GM21786 (cell line): ENCODE results near the gene EML1.

Source experiments
- ATAC-seq: cut with Tn5 transposase; IDR thresholded peaks from one replicate; pipeline ENCODE4 v1.9.1; 2021; ENCODE audit not compliant: unreplicated experiment

Gene EML1

DNA sequence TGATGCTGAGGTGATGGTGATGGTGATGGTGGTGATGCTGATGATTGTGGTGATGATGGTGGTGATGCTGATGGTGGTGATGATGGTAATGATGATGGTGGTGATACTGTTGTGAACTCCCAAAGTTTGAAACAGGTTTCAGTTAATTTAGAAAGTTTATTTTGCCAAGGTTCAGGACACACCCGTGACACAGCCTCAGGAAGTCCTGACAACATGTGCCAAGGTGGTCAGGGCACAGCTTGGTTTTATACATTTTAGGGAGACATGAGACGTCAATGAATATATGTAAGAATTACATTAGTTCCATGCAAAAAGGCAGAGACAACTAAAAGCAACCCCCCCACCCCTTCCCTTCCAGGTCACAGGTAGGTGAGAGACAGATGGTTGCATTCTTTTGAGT, 159.2 kb downstream of the EML1 start:
- no peak for ATAC-seq

DNA sequence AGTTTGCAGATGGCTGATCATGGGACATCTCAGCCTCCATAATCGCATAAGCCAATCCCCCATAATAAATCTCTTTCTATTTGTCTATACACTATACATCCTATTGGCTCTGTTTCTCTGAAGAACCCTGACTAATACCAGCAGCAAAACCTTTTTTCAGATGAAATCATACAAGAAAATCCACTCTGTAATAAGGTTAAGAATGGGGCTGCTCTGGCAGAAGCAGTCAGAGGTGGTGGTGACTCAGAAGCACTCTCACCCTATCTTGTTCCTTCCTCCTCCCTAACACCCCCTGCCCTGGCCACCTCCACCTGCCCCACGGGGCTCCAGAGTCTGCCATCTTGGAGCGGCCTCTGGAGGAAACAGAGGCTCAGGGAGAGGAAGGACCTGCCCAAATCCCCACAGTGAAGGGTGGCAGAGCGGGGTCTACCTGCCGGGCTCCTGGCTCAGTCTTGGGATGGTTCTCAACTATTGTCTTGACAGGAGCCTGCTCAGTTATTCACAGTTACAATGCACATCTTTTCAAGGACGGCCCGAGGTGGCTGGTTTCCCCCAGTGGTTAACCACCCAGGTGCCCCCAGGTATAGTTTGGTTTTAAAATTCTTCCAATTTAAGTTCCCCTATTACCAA, 162.7 kb downstream of the EML1 start:
- ATAC-seq: no peak

DNA sequence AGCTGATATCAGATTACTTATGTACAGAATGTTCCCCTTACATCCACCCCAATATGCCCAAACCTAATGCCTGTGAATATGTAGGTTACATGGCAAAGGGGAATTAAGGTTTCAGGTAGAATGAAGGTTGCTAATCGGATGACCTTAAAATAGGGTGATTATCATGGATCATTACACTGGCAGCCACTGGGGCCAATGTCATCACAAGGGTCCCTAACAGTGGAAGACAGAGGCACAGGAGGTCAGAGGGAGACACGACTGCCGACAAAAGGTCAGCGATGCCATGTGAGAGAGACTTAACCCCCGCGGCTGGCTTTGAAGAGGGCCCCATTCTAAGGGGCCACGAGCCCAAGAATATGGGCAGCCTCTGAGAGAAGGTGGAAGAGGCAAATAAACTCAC, 165.2 kb downstream of the EML1 start:
- no peak for ATAC-seq

DNA sequence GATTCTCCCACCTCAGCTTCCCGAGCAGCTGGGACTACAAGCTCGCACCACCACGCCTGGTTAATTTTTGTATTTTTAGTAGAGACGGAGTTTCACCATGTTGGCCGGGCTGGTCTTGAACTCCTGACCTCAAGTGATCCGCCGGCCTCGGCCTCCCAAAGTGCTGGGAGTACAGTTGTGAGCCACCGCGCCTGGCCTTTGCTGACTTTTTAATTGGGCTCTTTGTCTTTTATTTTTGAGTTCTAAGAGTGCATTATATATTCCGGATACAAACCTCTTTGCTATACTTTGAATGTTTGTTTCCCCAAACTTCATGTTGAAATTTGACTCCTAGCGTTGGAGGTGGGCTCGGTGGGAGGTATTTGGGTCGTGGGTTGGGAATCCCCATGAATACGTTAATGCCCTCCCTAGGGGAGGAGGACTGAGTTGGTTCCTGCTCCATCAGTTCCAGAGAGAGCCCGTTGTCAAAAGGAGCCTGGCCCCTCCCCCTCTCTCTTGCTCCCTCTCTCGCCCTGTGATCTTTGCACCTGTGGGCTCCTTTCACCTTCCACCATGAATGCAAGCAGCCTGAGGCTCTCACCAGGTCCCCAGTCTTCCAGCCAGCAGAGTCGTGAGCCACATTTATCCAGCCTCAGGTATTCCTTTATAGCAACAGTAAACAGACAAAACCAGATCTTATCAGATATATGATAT, 168.8 kb downstream of the EML1 start:
- no peak for ATAC-seq

DNA sequence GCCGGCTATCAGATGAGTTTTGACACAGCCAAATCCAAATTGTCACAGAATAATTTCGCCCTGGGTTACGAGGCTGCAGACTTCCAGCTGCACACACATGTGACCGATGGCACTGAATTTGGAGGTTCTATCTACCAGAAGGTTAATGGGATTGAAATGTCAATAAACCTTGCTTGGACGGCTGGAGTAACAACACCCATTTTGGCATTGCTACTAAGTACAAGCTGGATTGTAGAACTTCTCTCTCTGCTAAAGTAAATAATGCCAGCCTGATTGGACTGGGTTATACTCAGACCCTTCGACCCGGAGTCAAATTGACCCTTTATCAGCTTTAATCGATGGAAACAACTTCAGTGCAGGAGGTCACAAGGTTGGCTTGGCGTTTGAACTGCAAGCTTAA, 171.8 kb downstream of the EML1 start:
- ATAC-seq: no peak

DNA sequence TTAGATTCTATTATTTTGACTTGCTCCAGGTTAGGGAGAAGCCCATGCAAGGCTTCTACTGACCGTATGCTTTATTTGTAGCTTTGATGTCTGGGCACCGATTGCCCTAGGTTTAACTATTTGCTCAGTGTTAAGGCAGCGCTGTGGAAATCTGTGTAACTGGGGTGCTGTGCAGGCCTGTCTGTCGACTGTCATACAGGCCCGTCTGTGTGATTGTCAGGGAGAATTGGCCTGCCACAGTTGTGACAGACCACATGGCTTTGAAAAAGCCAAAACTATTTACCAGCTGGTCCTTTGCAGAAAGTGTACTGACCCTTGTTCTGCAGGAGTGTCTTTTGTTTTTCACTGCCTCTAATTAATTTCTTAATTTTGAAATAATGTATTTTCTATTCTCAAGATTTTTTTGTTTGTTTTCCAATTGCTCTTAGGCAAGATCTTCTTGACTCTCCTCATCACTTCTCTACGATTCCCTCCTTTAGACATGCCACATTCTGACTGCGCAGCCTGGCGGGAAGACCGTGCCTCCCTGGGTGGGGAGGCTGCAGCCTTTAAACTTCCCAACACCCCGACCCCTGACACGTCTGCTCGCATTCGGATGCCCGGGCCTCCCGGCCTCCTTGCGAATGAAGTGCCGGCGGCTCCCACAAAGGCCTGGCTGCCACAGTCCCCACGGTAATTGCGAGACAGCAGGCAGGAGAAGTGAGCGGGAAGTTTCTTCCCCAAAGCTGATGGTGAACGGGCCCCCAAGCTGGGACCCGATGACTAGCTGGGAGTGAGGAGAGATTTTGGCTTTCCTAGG, 173.0 kb downstream of the EML1 start:
- ATAC-seq: no peak

DNA sequence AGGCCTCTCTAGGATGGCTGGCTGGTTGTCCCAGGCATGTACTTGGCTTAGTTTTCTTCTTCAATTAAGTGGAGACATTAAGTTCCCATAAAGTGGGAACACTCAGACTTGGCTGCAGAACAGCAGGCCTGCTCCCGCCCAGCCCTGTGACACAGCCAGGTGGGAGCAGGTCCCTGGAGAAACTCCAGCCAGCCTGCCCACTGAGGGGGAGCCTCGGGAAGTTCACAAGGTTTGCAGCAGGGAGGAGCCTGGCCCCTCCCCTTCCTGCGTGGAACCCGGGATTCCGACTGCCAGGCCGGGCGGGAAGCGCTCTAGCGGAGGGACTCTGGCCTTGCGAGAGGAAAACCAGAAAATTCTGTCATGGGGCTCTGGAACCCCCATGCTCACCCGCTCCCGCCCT, 173.7 kb downstream of the EML1 start:
- ATAC-seq: no peak

DNA sequence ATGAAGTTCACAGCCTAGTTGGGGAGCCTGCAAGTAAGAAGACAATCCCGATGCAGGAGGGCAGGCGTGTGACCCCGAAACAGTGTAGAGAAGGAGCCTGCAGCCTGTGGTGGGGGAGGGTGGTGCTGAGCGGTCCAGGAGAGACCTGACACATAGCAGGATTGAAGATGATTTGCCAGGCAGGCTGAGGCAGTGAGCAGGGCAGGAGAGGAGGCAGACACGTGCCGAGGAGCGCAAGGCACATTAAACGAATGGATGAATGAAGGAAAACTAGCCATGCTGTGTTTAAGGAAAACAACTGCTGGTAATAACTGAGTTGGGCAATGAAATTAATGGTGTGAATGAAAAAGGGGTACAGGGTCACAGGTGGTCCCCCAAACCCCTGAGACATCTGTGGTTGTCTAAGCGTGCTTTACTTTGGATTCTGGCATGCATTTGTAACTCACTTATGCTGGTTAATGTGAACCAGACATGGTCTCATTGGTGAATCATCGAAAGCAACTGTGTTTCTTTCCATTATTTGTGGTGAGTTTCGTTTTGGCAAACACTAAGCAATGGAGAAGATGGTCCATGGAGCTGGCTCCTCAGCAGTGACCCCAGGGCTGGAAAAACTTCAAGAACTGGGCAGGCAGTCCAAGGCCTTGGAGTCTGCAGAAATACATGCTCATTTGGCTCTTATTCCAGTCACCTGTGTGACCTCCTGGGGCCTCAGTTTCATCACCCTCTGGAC, 175.1 kb downstream of the EML1 start:
- ATAC-seq: no peak

DNA sequence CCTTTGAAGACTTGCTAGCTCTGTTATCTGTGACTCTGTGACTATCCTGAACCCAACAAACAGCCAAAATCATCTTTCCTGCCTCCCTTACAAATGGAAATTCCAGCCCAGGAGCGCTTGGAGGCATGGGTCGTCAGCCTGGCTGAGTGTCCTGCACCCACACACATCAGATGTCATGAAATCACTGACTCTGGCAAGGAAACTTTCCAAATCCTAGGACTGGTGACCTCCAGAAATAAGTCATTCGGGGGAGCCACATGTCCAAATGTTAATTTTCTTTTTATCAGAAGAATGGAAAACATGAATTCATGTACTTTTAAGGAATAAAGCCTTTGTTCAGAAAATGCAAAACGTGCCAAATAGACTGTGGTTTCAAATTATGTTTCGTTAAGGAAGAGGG, 175.7 kb downstream of the EML1 start:
- ATAC-seq: no peak

DNA sequence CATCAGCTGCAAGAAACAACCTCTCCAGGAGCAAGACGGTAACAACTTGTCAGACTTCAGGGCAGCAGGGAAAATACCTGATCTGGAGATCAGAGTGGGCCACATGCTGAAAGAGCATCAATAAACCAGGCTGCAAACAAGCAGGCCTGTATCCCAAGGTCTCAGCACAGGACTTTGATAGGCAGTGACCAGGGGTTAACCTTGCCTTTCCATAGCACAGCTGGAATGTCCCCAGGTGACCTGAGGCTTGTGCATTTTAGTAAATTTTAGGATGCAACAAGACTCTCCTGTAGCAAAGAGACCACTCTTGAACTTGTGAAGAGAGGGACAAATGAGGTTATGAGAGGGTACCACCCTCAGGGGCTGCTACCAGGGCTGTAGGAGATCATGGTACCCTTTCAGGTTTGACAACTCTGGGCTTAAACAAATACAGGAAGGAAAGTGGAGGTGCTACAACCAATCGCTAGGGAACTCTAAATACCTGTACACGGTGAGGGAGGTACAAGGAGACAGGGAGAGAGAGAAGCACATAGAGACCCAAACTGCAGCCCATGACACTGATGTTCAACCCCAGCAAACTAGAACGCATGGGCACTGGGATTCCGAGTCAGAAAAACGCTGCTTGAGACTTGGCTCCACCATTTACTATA, 176.6 kb downstream of the EML1 start:
- no peak for ATAC-seq

DNA sequence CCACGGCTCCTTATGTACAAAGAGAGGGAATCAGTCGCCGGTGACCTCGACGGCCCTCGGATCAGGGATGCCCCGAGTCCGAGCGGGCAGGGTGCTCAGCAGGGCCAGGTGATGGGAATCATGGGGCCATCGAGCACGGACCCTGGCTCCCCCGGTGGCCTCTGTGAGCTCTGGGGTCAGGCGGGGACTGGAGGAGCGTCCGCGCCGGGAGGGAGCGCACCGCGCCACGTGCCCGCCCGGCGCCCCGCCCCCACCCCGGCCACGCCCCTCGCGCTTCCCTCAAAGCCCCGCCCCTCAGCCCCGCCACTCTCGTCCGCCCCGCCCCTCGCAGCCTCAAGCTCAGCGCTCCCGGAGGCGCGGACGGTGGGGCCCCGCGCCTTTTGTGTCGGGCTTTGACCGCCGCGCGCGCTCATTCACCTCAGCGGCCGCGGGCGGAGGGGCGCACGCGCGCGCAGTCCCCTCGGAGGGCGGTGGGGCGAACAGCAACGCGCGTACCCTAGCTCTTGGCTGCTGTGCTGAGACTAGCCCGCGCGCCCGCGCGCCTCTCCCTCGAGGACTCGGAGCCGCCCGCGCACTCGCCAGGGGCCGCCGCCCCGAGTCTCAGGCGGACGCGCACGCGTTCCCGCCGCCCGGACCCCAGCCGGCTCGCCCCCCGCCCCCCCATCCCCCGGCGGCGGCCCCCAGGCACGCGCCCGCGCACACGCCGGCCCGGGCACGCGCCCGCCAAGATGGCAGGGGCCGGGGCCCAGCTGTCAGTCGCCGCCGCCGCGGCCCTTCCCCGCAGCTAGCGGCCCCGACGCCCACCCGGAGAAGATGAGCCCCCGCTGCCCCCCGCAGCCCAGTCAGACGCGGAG, 178.1 kb downstream of the EML1 start:
- ATAC-seq: no peak

DNA sequence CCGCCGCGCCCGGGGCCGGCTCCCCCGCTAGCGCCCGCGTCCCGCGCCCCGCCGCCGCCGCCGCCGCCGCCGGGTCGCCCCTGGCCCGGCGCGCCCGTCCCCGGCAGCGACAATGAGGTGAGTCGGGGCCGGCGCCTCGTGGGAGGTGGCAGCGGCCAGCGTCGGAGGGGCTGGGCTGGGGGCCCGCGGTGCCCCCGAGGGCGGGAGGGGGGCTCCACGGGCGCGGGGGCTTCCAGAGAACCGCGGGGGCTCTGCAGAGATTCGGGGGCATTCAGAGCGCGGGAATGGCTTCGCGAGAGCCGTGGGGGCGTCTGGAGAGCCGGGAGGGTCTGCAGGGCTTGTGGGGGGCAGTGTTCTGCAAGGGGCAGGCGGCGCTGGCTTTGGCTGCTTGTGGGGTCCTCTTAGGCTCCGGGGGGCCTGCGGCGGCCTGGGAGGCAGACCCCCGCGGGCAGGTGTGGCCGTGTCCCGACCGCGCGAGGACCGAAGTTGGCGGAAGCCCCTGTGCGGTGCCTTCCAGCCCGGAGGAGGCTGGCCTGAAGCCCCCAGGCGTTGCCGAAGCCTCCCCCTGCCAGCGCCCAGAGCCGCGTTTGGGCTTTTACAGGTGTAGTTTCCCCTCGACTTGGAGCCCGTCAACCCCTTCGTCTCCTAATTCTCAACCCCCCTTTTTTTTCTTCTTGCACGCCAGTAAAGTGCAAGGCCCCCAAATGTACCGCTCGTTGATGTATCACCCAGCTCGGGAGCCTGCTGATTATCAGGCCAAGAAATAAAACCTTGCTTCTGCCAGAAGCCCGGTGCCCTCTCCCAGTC, 178.9 kb downstream of the EML1 start:
- ATAC-seq: no peak

DNA sequence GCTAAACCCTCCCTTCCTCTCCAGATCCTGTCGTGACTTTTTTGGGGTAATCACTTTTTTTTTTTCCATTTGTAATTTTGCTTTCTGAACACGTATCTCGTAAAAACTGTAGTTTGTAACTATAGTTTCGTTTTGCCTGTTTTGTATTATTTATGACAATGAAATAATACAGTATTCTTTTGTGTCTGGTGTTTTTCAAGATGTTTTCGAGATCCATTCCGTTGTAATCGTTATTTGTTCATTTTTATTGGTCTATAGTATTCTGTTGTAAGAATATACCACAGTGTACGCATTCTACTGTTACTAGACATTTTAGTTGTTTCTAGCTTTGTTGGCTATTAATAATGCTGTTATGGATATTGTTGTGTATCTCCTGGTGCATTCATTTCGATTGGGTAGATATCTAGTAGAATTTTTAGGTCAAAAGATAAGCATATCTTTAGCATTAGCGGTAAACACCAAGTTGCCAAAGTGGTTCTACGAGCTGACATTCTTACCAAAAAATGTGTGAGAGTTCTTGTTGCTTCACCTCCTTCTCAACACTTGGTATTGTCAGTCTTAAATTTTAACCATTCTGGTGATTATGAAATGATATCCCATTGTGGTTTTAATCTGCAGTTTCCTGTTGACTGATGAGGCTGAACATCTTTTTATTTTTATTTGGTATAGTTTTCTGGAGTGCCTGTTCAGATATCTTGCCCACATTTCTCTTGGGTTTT, 179.7 kb downstream of the EML1 start:
- no peak for ATAC-seq

DNA sequence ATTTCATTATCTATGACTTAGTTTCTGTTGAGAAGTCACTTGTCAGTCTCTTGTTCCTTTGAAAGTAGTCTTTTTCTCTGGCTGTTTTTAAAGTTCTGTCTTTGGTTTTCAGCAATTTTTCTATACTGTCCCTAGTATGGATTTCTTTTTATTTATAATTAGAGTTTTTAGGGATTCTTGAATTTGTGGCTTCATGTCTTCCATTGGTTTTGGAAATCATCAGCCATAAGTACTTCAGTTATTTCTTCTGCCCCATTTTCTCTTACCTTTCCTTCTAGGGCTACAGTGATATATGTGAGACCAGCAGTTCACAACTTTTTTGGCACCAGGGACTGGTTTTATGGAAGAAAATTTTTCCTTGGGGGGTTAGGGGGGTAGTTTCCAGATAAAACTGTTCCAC, 182.0 kb downstream of the EML1 start:
- no peak for ATAC-seq

DNA sequence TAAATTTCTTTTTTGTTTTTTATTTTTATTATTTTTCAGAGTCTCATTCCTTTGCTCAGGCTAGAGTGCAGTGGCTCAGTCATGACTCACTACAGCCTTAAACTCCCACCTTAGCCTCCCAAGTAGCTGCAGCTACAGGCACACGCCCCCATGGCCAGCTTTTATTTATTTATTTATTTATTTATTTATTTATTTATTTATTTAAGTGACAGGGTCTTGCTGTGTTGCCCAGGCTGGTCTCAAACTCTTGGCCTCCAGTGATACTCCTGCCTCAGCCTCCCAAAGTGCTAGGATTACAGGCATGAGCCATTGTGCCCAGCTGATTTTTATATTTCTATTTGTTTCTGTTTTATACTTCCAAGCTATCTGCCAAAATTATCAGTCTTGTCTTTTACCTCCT, 182.8 kb downstream of the EML1 start:
- no peak for ATAC-seq

DNA sequence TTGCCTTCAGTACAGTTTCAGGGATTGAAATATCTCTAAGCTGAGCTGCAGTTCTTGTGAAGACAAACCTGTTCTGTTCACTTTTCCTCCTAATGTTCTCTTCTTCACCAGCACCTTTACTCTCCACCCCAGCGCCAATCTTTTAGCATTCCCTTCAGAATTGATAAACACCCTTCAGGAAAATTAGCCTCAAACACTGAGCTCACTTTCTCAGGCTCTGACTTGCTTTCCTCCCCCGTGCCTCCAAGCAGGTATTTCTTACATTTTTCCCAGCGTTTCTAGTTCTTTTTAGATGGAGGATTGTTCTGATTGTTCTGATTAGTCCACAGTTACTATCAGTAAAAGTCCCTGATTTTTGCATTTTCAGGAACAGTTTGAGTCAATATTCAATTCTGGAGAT, 183.5 kb downstream of the EML1 start:
- no peak for ATAC-seq

DNA sequence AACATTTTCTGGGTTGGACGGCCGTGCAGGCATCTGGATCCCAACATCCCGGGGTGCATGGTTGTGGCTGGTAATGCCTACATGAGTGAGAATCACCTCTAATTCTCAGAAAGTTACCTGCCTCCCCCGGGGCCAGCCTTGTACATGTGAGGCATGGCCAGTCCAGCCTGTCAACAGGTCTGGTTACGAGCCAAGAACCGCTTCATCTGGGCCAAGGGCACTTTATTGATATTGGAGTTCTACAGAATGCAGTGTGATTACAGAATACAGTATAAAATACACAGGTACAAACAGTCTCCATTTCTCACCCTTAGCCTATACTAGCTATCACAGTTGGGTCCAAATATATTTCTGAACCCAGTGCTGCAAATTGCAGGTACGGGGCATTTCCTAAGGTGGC, 187.1 kb downstream of the EML1 start:
- no peak for ATAC-seq

DNA sequence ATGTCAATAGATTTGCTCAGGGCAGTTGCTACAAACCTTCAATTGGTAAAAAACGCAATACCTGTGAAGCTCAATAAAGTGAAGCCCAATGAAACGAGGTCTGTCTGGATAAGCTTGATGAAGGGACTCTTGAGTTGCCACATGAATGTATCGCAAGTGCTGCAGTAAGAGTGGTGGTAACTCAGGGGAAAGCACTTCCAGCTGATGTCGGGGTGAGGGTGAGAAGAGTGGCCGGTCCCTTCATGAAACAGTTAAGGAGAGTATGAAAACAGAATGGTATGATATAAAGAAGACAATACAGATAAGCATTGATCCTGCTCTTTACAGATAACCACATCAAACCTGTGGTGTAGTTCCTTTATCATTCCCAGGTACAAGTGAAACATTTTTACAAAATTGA, 188.6 kb downstream of the EML1 start:
- ATAC-seq: no peak
